GM21360 (cell line): ENCODE results near the gene CLIC6.
"Not testable (repeated sequence)": the region's sequence is repeated elsewhere in the genome, so short reads cannot be mapped to it uniquely, and the experiment has no call there.

Experiments used
- ATAC-seq: cut with Tn5 transposase; IDR thresholded peaks from one replicate; pipeline ENCODE4 v1.9.1; 2021; ENCODE audit warnings: mild to moderate bottlenecking, moderate library complexity; ENCODE audit not compliant: unreplicated experiment

The CLIC6 gene

GRCh38 chr21:34651642-34652041, 17.2 kb upstream of the CLIC6 start:
- no peak for ATAC-seq

- no peak for ATAC-seq
Observed at GRCh38 chr21:34653522-34653921, 15.3 kb upstream of the CLIC6 start.

- ATAC-seq: no peak
Observed at GRCh38 chr21:34661848-34662247, 6.9 kb upstream of the CLIC6 start.

GRCh38 chr21:34667761-34668160, 1.0 kb upstream of the CLIC6 start:
- no peak for ATAC-seq

GRCh38 chr21:34669149-34669879, 520 bp downstream of the CLIC6 start:
- ATAC-seq: peak; percentile 71

- not testable (repeated sequence) for ATAC-seq
Observed at GRCh38 chr21:34669880-34670219, 1.1 kb downstream of the CLIC6 start.

- no peak for ATAC-seq
Observed at GRCh38 chr21:34670220-34670961, 1.6 kb downstream of the CLIC6 start.

GRCh38 chr21:34670962-34671348, 2.2 kb downstream of the CLIC6 start:
- ATAC-seq: no peak

GRCh38 chr21:34671462-34671861, 2.7 kb downstream of the CLIC6 start:
- ATAC-seq: no peak

- no peak for ATAC-seq
Observed at GRCh38 chr21:34671891-34672290, 3.1 kb downstream of the CLIC6 start.

- no peak for ATAC-seq
Observed at GRCh38 chr21:34673006-34673405, 4.2 kb downstream of the CLIC6 start.

- ATAC-seq: no peak
Observed at GRCh38 chr21:34674468-34674867, 5.7 kb downstream of the CLIC6 start.

GRCh38 chr21:34675871-34676270, 7.1 kb downstream of the CLIC6 start:
- ATAC-seq: no peak

GRCh38 chr21:34679051-34679450, 10.3 kb downstream of the CLIC6 start:
- no peak for ATAC-seq

GRCh38 chr21:34684174-34684876, 15.5 kb downstream of the CLIC6 start:
- no peak for ATAC-seq

GRCh38 chr21:34687065-34687464, 18.3 kb downstream of the CLIC6 start:
- no peak for ATAC-seq

- no peak for ATAC-seq
Observed at GRCh38 chr21:34687745-34688144, 19.0 kb downstream of the CLIC6 start.

GRCh38 chr21:34688145-34688544, 19.4 kb downstream of the CLIC6 start:
- ATAC-seq: no peak

- no peak for ATAC-seq
Observed at GRCh38 chr21:34688715-34689114, 19.9 kb downstream of the CLIC6 start.

- ATAC-seq: no peak
Observed at GRCh38 chr21:34690041-34690792, 21.4 kb downstream of the CLIC6 start.

GRCh38 chr21:34690793-34691175, 22.0 kb downstream of the CLIC6 start:
- no peak for ATAC-seq
